ENCODE results near the gene TEX53.

Gene TEX53

GRCh38 chr9:114657705-114658104, at the start of gene TEX53:
Gene TEX53 (minus strand): TSS chr9:114657805. CDS start chr9:114657774, 31 bp downstream.
- no peak for DNase-seq

- no peak for DNase-seq
Measured at GRCh38 chr9:114706711-114707110, 49.1 kb upstream of the TEX53 start.

- no peak for DNase-seq
Measured at GRCh38 chr9:114701988-114702387, 44.4 kb upstream of the TEX53 start.

GRCh38 chr9:114697951-114698351, 40.3 kb upstream of the TEX53 start:
- no peak for DNase-seq

- DNase-seq, result peak; percentile 20
Measured at GRCh38 chr9:114696814-114697544, 39.4 kb upstream of the TEX53 start.

- DNase-seq, result no peak
Measured at GRCh38 chr9:114695948-114696347, 38.3 kb upstream of the TEX53 start.

- DNase-seq, result no peak
Measured at GRCh38 chr9:114694719-114695269, 37.2 kb upstream of the TEX53 start.

- DNase-seq, result no peak
Measured at GRCh38 chr9:114694146-114694545, 36.5 kb upstream of the TEX53 start.

- no peak for DNase-seq
Measured at GRCh38 chr9:114693248-114693855, 35.7 kb upstream of the TEX53 start.

GRCh38 chr9:114691956-114692295, 34.3 kb upstream of the TEX53 start:
- no peak for DNase-seq

- no peak for DNase-seq
Measured at GRCh38 chr9:114691046-114691955, 33.7 kb upstream of the TEX53 start.

- DNase-seq, result no peak
Measured at GRCh38 chr9:114690308-114690707, 32.7 kb upstream of the TEX53 start.

- no peak for DNase-seq
Measured at GRCh38 chr9:114689813-114690212, 32.2 kb upstream of the TEX53 start.

- no peak for DNase-seq
Measured at GRCh38 chr9:114688909-114689610, 31.5 kb upstream of the TEX53 start.

- peak; percentile 93 for DNase-seq
Measured at GRCh38 chr9:114688379-114688778, 30.8 kb upstream of the TEX53 start.

GRCh38 chr9:114687034-114687433, 29.4 kb upstream of the TEX53 start:
- no peak for DNase-seq

- DNase-seq, result no peak
Measured at GRCh38 chr9:114685951-114686350, 28.3 kb upstream of the TEX53 start.

GRCh38 chr9:114684036-114684435, 26.4 kb upstream of the TEX53 start:
- no peak for DNase-seq

- DNase-seq, result no peak
Measured at GRCh38 chr9:114682846-114683245, 25.2 kb upstream of the TEX53 start.

- peak; percentile 85 for DNase-seq
Measured at GRCh38 chr9:114681594-114682332, 24.2 kb upstream of the TEX53 start, which contains the start of gene TEX48. Gene TEX48 (minus strand): TSS chr9:114682192. CDS start chr9:114671723, 10,469 bp downstream.

GRCh38 chr9:114680259-114681001, 22.8 kb upstream of the TEX53 start:
- DNase-seq, result no peak
